ENCODE data around the gene PRM3.

The PRM3 gene

GRCh38 chr16:11300560-11300892 is 27.1 kb upstream of the PRM3 start:
- no peak for TF ChIP-seq FOXM1 (IDR thresholded peaks at IDR 0.05; ENCODE audit: borderline replicate concordance, low read depth)

DNA sequence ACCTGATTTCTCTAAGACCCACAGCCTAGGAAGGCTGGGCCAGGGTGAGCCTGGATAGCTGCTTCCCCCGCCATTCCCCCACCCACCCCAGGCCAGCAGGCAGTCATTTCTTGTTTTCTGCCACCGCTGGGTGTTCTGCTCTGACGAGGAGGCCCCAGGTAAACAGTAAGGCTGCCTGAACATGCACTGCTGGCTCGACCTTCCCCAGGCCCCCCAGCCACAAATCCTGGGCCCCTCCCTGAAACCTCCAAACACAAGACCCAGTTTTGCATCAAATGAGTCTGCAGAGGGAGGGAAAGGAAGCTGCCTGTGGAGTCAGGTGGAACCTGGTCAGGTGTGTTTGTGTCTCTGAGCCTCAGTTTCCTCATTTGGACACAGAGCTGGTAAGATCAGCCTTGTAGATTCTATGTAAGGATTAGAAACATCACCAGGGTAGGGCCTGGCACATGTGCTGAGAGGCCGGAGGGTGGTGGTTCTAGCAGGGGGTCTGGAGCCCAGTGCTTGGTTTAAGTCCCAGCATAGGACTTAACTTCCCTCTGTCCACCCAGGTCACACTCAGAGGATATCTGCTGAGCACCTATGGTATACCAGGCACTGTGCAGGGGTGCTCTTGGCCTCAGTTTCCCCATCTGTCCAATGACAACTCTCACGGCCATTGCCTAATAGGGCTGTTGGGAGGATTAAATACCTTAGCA is 26.6 kb upstream of the PRM3 start:
- TF ChIP-seq RAD21 (IDR thresholded peaks at IDR 0.05; ENCODE audit: low read depth): no peak
- no peak for TF ChIP-seq EP300 (IDR thresholded peaks at IDR 0.05; ENCODE audit: borderline replicate concordance)
- TF ChIP-seq TEAD4 (IDR thresholded peaks at IDR 0.05): no peak
- TF ChIP-seq NFIC (IDR thresholded peaks at IDR 0.05): no peak
- TF ChIP-seq ZBTB7A (IDR thresholded peaks at IDR 0.05; ENCODE audit: low read depth): no peak
- no peak for TF ChIP-seq TAF1 (IDR thresholded peaks at IDR 0.05; ENCODE audit: low read depth)
- TF ChIP-seq, protein P1, sequence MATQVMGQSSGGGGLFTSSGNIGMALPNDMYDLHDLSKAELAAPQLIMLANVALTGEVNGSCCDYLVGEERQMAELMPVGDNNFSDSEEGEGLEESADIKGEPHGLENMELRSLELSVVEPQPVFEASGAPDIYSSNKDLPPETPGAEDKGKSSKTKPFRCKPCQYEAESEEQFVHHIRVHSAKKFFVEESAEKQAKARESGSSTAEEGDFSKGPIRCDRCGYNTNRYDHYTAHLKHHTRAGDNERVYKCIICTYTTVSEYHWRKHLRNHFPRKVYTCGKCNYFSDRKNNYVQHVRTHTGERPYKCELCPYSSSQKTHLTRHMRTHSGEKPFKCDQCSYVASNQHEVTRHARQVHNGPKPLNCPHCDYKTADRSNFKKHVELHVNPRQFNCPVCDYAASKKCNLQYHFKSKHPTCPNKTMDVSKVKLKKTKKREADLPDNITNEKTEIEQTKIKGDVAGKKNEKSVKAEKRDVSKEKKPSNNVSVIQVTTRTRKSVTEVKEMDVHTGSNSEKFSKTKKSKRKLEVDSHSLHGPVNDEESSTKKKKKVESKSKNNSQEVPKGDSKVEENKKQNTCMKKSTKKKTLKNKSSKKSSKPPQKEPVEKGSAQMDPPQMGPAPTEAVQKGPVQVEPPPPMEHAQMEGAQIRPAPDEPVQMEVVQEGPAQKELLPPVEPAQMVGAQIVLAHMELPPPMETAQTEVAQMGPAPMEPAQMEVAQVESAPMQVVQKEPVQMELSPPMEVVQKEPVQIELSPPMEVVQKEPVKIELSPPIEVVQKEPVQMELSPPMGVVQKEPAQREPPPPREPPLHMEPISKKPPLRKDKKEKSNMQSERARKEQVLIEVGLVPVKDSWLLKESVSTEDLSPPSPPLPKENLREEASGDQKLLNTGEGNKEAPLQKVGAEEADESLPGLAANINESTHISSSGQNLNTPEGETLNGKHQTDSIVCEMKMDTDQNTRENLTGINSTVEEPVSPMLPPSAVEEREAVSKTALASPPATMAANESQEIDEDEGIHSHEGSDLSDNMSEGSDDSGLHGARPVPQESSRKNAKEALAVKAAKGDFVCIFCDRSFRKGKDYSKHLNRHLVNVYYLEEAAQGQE (IDR thresholded peaks at IDR 0.05; ENCODE audit: low read depth): no peak
- TF ChIP-seq, protein P2, sequence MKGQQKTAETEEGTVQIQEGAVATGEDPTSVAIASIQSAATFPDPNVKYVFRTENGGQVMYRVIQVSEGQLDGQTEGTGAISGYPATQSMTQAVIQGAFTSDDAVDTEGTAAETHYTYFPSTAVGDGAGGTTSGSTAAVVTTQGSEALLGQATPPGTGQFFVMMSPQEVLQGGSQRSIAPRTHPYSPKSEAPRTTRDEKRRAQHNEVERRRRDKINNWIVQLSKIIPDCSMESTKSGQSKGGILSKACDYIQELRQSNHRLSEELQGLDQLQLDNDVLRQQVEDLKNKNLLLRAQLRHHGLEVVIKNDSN (IDR thresholded peaks at IDR 0.05): no peak

GRCh38 chr16:11298143-11298900 is 24.9 kb upstream of the PRM3 start:
- no peak for TF ChIP-seq EP300 (IDR thresholded peaks at IDR 0.05; ENCODE audit: borderline replicate concordance)
- TF ChIP-seq, protein P3, sequence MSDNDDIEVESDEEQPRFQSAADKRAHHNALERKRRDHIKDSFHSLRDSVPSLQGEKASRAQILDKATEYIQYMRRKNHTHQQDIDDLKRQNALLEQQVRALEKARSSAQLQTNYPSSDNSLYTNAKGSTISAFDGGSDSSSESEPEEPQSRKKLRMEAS (IDR thresholded peaks at IDR 0.05): no peak
- no peak for TF ChIP-seq TCF12 (IDR thresholded peaks at IDR 0.05; ENCODE audit: low read depth)
- no peak for TF ChIP-seq CEBPB (IDR thresholded peaks at IDR 0.05)
- TF ChIP-seq ZBTB7A (IDR thresholded peaks at IDR 0.05; ENCODE audit: low read depth): no peak
- TF ChIP-seq FOXM1 (IDR thresholded peaks at IDR 0.05; ENCODE audit: borderline replicate concordance, low read depth): no peak
- TF ChIP-seq NFIC (IDR thresholded peaks at IDR 0.05): no peak
- TF ChIP-seq TEAD4 (IDR thresholded peaks at IDR 0.05): no peak
- no peak for TF ChIP-seq TAF1 (IDR thresholded peaks at IDR 0.05; ENCODE audit: low read depth)
- TF ChIP-seq, protein P2 (IDR thresholded peaks at IDR 0.05): no peak
- TF ChIP-seq CREB1 (IDR thresholded peaks at IDR 0.05; ENCODE audit: low read depth): no peak
- TF ChIP-seq YY1 (IDR thresholded peaks at IDR 0.05; ENCODE audit: low read depth): no peak
- TF ChIP-seq, protein P1 (IDR thresholded peaks at IDR 0.05; ENCODE audit: low read depth): no peak
- no peak for TF ChIP-seq EGR1 (IDR thresholded peaks at IDR 0.05)
- TF ChIP-seq RAD21 (IDR thresholded peaks at IDR 0.05; ENCODE audit: low read depth): no peak

DNA sequence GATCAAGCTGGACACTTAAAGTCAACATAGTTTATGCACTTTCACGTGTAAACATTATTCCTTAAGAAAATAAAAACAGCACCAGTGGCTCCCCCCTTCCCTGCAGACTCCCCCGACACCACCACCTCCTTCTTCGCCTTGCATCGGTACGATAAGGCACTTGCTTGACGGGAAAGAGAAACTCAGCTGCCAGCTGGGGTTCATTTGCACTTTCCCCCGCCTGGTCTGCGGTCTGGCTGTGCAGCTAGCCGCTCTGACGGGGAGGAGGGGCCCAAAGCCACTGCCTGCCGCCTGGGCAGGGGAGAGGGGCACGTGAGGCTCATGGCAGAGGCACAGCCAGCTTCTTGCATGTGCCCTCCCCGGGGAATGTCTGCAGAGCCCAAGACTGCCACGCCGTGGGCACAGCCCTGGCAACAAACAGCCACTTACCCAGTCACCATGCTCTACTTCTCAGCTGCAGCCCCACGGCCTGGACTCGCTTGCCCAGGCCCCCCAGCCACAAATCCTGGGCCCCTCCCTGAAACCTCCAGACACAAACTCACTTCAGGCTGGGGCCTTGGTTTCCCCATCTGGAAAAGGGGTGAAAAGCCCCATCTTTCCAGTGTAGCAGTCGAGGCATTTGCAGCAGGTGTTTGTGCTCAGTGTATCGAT is 24.2 kb upstream of the PRM3 start:
- TF ChIP-seq RAD21 (IDR thresholded peaks at IDR 0.05; ENCODE audit: low read depth) (no peak), ZBTB7A (IDR thresholded peaks at IDR 0.05; ENCODE audit: low read depth) (no peak), NFIC (IDR thresholded peaks at IDR 0.05) (no peak), FOXM1 (IDR thresholded peaks at IDR 0.05; ENCODE audit: borderline replicate concordance, low read depth) (no peak), CREB1 (IDR thresholded peaks at IDR 0.05; ENCODE audit: low read depth) (no peak), TAF1 (IDR thresholded peaks at IDR 0.05; ENCODE audit: low read depth) (no peak), EP300 (IDR thresholded peaks at IDR 0.05; ENCODE audit: borderline replicate concordance) (no peak), TEAD4 (IDR thresholded peaks at IDR 0.05) (no peak), EGR1 (IDR thresholded peaks at IDR 0.05) (no peak)
- TF ChIP-seq, protein P2 (IDR thresholded peaks at IDR 0.05): no peak

DNA sequence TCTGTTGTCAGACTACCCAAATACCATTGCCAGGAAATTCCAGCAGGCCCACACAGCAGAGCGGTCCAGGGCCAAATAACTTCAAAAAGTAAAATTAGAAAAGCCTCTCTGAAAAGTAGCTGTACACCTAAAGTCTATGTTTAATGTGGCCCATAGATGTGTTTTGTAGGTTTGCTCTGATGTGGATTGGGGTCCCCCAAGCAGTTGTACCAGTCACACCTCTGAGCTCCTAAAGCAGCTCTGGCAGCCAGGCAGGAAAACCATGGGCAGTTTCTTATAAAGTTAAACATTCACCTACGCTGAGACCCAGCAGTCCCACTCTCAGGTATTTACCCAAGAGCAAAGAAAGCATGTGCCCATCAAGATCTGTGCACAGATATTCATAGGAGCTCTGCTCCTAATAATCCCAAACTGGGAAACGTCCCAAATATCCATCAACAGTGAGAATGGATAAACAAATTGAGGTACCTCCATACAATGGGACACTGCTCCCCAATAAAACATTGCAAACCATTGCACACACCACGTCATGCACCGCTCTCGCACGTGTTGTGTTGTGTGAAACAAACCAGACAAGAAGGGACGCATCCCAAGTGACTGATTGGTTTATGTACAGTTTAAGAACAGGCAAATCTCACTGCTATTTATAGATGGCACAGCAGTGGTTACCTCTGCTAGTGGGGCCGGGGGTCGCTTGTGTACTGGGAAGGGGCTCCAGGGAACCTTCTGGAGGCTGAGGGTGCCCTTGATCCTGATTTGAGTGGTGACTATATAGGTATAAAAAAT is 23.5 kb upstream of the PRM3 start:
- TF ChIP-seq CREB1 (IDR thresholded peaks at IDR 0.05; ENCODE audit: low read depth) (no peak), CEBPB (IDR thresholded peaks at IDR 0.05) (no peak), EGR1 (IDR thresholded peaks at IDR 0.05) (no peak), FOXM1 (IDR thresholded peaks at IDR 0.05; ENCODE audit: borderline replicate concordance, low read depth) (no peak), NFIC (IDR thresholded peaks at IDR 0.05) (no peak), TCF12 (IDR thresholded peaks at IDR 0.05; ENCODE audit: low read depth) (no peak), ZBTB7A (IDR thresholded peaks at IDR 0.05; ENCODE audit: low read depth) (no peak), YY1 (IDR thresholded peaks at IDR 0.05; ENCODE audit: low read depth) (no peak)
- TF ChIP-seq, protein P1 (IDR thresholded peaks at IDR 0.05; ENCODE audit: low read depth): no peak
- TF ChIP-seq, protein P3 (IDR thresholded peaks at IDR 0.05): no peak

All from Ishikawa (cell line).